ENCODE measurements around the gene POFUT1. TPM values are rescaled to one million over a fixed set of nuclear protein-coding genes. Genes with fewer than 3 reads are reported as not detected.

POFUT1 gene
- total RNA-seq, 1 experiment from 2014 or later, result 29.4 TPM

- H3K4me1 Mint-ChIP-seq, result peaks cover 43% of the 10 kb centered on the region
- CTCF ChIA-PET, result no interaction called here
- TF ChIP-seq ZBTB43 (CRISPR knock-in tag; IDR thresholded peaks at IDR 0.05), result no peak
- TF ChIP-seq SOX15 (CRISPR knock-in tag; IDR thresholded peaks at IDR 0.05), result no peak
- no peak for TF ChIP-seq JUN (CRISPR knock-in tag; IDR thresholded peaks at IDR 0.05)
- no peak for TF ChIP-seq HMGXB4 (CRISPR knock-in tag; IDR thresholded peaks at IDR 0.05)
- TF ChIP-seq STAT6 (CRISPR knock-in tag; conservative IDR thresholded peaks at IDR 0.05; ENCODE audit: low read depth), result no peak
- no peak for TF ChIP-seq PRRX2 (CRISPR knock-in tag; IDR thresholded peaks at IDR 0.05)
- no peak for TF ChIP-seq RORB (CRISPR knock-in tag; IDR thresholded peaks at IDR 0.05)
- no peak for TF ChIP-seq NFE2L1 (CRISPR knock-in tag; IDR thresholded peaks at IDR 0.05)
- TF ChIP-seq IRF1 (CRISPR knock-in tag; IDR thresholded peaks at IDR 0.05), result no peak
- TF ChIP-seq ZNF423 (CRISPR knock-in tag; IDR thresholded peaks at IDR 0.05), result no peak
These were observed 947 bp downstream of the POFUT1 start for GRCh38 chr20:32208499-32209154.

GRCh38 chr20:32209850-32210605 lies 2.3 kb downstream of the POFUT1 start:
- CTCF ChIA-PET, result no interaction called here
- H3K27me3 Mint-ChIP-seq (ENCODE audit: low read depth), result no peaks in the 10 kb centered on the region
- H3K36me3 Mint-ChIP-seq, result peaks cover 21% of the 10 kb centered on the region
- POLR2A ChIA-PET, result interaction anchor here (0.6 kb wide), 1 partner anchor 148 kb away, joined by 3 read pairs; the partner anchor contains the start of gene ASXL1
- H3K9me3 Mint-ChIP-seq, result no peaks in the 10 kb centered on the region
- ATAC-seq (no peak), DNase-seq (ENCODE audit: low spot score) (no peak)
- H3K4me1 Mint-ChIP-seq, result peaks cover 30% of the 10 kb centered on the region
- H3K4me3 Mint-ChIP-seq, result peak overlapping the region; percentile 16; the same call in 1 of the 2 replicates
- peak overlapping the region; percentile 37 for H3K27ac Mint-ChIP-seq
- TF ChIP-seq PRDM15 (CRISPR knock-in tag; IDR thresholded peaks at IDR 0.05) (no peak), NR3C1 (CRISPR knock-in tag; conservative IDR thresholded peaks at IDR 0.05; ENCODE audit: low read depth) (no peak), ZNF317 (CRISPR knock-in tag; IDR thresholded peaks at IDR 0.05; ENCODE audit: borderline replicate concordance, low read depth) (no peak), NR2C2 (CRISPR knock-in tag; IDR thresholded peaks at IDR 0.05) (no peak), ETV6 (CRISPR knock-in tag; IDR thresholded peaks at IDR 0.05) (no peak), AR (CRISPR knock-in tag; IDR thresholded peaks at IDR 0.05) (no peak), ZNF512 (CRISPR knock-in tag; IDR thresholded peaks at IDR 0.05; ENCODE audit: borderline replicate concordance) (no peak), SMAD4 (CRISPR knock-in tag; IDR thresholded peaks at IDR 0.05) (no peak)

More at GRCh38 chr20:32208499-32209154, 947 bp downstream of the POFUT1 start:
- Mint-ChIP-seq H3K27ac (peak overlapping the region; percentile 36; the same call in 1 of the 2 replicates), H3K36me3 (peaks cover 18% of the 10 kb centered on the region), H3K9me3 (no peaks in the 10 kb centered on the region), H3K4me3 (peak overlapping the region; percentile 81), H3K27me3 (ENCODE audit: low read depth) (no peaks in the 10 kb centered on the region)
- POLR2A ChIA-PET, result no interaction called here
- no peak for ATAC-seq
- DNase-seq (ENCODE audit: low spot score), result no peak
